ENCODE results near the gene MAML3.

MAML3 gene

DNA sequence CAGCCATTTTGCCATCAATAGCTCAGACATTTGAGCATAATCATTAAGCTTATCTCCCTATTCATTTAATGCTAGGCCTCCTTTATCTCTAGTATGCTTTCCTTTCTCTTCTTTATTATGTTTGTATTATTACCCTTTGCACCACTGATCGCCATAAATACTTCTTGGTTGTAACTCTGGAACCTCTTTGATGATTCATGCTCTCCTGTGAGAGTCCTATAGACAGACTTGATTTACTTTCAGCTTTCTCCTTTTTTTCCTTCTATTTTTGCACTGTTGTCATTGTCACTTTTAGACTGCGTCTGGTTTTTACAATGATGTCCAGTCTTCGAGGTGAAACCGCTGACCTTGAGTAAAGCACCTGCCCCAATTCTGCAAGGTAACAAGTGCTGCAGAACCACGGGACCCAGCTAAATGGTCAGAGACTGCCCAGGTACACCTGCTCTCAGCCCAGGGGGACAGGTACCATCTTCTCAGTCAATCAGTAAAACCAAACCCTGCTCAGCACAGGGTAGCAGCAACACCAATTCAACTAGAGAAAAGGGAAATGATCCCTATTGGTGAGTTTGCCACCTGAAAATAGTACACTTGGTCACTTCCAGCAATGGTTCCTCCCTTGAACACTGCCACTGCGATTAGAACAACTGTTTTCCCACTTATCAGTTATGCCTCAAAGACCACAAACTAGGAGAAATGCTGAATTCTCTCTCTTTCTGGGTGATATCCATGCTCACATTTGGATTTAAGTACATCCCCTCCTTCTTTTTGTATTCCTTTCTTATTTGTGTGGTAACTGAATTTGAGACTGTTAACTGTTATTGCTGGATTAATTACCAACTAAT lies 125.1 kb downstream of the MAML3 start:
- DNase-seq (no peak), ATAC-seq (no peak)
- Mint-ChIP-seq H3K4me1 (no peaks in the 10 kb centered on the region), H3K36me3 (ENCODE audit: low read depth) (no peaks in the 10 kb centered on the region), H3K27ac (no peak overlapping the region), H3K27me3 (peaks cover 9% of the 10 kb centered on the region), H3K9me3 (no peaks in the 10 kb centered on the region), H3K4me3 (no peak overlapping the region)

DNA sequence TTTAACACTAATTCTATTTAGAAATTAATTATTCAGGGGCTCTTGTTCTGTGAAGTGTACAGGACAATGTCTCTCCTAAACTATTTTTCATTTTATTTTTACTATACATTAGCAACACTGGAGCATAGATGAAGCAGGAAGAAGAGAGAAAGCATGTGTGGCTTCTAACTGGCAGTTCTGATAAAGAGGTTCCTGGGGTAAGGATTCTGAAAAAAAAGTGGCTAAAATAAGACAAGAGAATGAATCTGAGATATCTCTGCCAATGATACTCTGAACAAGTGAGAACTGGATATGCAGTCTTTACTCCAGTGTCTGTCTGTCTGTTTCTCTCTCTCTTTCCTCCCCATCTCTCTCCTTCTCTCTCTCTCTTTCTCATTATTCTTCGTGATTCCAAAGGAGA lies 125.9 kb downstream of the MAML3 start:
- Mint-ChIP-seq H3K27me3 (peaks cover 9% of the 10 kb centered on the region), H3K36me3 (ENCODE audit: low read depth) (no peaks in the 10 kb centered on the region), H3K27ac (no peak overlapping the region), H3K4me3 (no peak overlapping the region), H3K4me1 (no peaks in the 10 kb centered on the region), H3K9me3 (no peaks in the 10 kb centered on the region)
- DNase-seq (no peak), ATAC-seq (no peak)

DNA sequence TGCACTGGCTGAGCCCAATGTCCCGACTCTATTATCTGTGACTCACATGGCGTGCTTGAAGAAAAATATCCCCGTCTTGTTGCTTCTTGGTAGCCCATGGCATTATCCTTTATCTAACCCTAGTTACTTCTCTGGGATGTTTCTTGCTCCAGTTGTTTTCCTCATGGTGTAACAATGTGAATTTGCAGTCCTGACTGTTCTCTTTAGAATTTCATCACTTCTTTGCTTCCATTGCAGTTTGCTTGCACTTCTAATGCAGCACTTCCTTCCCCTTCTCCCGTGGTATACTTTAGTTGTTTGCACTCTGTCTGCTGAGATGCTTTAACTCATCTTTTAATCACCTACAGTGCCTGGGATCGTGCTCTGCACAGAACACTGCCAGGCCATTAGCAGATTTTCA lies 126.9 kb downstream of the MAML3 start:
- no peaks in the 10 kb centered on the region for H3K9me3 Mint-ChIP-seq
- ATAC-seq, result no peak
- no peaks in the 10 kb centered on the region for H3K4me1 Mint-ChIP-seq
- no peak overlapping the region for H3K27ac Mint-ChIP-seq
- no peak for DNase-seq
- no peaks in the 10 kb centered on the region for H3K36me3 Mint-ChIP-seq (ENCODE audit: low read depth)
- no peak overlapping the region for H3K4me3 Mint-ChIP-seq
- H3K27me3 Mint-ChIP-seq, result peaks cover 9% of the 10 kb centered on the region

DNA sequence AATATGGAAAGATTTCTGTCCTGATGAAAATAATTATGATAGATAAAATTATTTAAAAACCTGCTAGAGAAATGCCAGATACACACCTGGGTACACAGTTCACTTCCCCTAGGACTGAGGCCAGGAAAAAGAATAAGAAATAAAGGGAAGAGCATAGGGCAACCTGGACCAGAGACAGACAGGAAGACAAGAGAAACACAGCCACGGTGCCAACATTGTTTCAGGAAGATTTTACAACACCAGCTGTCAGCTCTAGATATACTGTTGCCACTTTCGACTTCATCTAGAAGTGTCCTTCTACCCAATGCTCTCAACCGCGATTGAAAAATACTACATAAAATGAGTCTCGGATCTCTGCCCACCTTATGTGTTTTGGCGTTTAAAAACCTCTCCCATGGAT lies 128.5 kb downstream of the MAML3 start:
- H3K27me3 Mint-ChIP-seq, result peaks cover 5% of the 10 kb centered on the region
- ATAC-seq, result no peak
- no peak overlapping the region for H3K27ac Mint-ChIP-seq
- no peaks in the 10 kb centered on the region for H3K9me3 Mint-ChIP-seq
- H3K4me1 Mint-ChIP-seq, result no peaks in the 10 kb centered on the region
- no peak overlapping the region for H3K4me3 Mint-ChIP-seq
- DNase-seq, result no peak
- H3K36me3 Mint-ChIP-seq (ENCODE audit: low read depth), result no peaks in the 10 kb centered on the region

DNA sequence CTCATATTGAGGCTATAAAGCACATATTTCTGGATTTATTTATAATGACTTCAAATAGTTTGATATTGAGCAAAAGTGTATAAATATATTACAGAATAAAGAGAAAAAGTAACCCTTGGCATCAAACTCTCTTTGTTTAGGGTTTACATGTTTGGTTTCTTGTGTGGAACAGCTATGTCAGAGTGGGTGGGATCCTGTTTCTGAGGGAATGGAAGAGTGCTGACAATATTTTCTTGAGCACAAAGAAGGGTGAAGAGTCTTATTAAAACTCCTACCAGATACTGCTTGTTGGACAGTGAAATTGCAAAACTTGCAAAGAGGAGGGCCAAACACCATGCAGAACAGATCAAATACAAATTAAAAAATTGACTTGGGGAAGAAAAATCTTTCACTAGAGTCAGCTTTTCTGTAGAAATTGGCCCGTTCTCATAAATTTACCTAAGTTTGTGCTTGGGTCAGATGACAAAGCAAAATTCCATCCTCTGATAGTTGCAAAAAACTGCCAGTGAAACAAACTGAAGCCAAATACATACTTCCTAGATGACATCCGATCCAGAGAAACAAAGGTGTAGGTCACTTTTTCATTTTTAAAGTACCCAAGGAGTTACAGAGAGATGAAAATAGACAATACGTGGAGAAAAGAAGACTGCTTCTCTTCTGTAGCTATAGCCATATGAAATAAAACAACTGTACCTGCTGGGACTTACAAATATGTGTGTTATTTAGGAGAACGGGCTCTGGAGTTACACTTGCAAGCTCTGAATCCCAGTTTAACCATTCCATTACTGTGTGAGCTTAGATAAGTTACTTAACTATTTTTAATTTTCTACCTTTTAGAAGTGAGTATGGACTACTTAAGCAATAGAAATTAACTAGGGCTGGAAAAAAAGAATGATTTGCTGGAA lies 133.3 kb downstream of the MAML3 start:
- DNase-seq (no peak), ATAC-seq (no peak)
- H3K36me3 Mint-ChIP-seq (ENCODE audit: low read depth), result no peaks in the 10 kb centered on the region

DNA sequence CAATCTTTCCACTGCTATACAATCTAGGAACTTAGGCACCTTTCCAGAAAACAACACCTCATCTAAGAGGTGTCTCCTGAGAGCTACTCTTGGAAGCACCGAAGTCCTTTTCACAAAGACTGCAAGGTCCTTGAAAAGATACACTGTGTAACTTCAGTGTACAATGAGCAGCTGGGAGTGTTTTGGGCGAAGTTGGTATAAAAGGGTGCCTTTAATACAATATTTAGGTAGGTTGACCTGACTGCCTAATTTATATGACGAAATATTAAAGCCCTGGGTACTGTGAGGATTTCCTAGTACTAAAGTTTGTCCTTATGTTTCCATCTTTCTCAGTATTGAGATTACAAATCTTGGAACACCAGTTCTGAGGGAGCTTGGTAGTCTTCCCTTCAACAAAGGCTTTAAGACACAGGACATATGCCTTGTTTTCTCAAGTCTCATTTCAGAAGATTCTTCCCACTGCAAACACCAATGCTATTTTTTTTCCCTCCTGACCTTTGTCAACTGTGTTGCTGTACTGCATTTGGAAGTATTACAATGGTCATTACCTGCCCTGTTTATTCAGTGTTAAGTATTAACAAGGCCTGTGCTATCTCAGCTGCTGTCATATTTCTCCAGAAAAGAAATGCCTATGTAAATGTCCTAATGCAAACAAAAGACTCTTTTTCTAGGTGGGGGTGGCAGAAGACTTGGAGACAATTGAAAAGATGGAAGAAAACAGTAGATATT lies 134.2 kb downstream of the MAML3 start:
- Mint-ChIP-seq H3K9me3 (no peaks in the 10 kb centered on the region), H3K27ac (no peak overlapping the region), H3K4me3 (no peak overlapping the region), H3K27me3 (no peaks in the 10 kb centered on the region), H3K4me1 (peaks cover 2% of the 10 kb centered on the region), H3K36me3 (ENCODE audit: low read depth) (no peaks in the 10 kb centered on the region)
- no peak for ATAC-seq
- no peak for DNase-seq

More for the DNA sequence above, 133.3 kb downstream of the MAML3 start:
- no peaks in the 10 kb centered on the region for H3K9me3 Mint-ChIP-seq
- no peaks in the 10 kb centered on the region for H3K27me3 Mint-ChIP-seq
- no peak overlapping the region for H3K4me3 Mint-ChIP-seq
- H3K4me1 Mint-ChIP-seq, result peaks cover 2% of the 10 kb centered on the region
- no peak overlapping the region for H3K27ac Mint-ChIP-seq

DNA sequence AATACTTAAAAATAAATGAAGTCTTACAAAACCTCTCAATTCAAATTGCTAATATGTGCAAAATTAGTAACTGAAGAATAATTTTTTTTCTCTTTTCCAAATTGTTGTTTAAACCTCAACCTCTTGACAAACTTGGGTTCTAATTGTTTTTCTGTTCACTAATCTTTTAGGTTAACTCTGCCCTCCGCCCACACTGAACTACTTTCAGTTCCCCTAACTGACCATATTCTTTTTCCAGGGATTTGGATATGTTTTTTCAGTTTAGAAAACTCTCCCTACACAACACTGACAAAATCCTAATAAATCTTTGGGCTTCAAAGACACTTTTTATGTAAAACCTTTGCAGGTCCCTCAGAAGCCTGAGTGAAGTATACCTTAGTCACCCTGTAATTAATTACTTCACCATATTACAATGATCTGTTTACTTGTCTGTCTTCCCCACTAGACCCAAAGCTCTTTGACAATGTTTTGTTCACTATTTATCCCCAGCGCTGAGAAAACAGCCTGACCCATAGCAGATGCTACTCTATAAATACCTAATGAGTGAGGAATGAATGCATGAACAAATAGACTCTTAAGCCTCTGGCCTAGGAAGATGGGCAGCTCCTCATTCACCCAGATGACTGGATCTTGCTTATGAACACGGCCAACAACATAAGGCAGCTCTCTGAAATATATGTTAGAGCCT lies 134.9 kb downstream of the MAML3 start:
- Mint-ChIP-seq H3K27ac (no peak overlapping the region), H3K27me3 (no peaks in the 10 kb centered on the region), H3K9me3 (no peaks in the 10 kb centered on the region), H3K4me3 (no peak overlapping the region), H3K4me1 (peaks cover 2% of the 10 kb centered on the region), H3K36me3 (ENCODE audit: low read depth) (no peaks in the 10 kb centered on the region)
- ATAC-seq (no peak), DNase-seq (no peak)

DNA sequence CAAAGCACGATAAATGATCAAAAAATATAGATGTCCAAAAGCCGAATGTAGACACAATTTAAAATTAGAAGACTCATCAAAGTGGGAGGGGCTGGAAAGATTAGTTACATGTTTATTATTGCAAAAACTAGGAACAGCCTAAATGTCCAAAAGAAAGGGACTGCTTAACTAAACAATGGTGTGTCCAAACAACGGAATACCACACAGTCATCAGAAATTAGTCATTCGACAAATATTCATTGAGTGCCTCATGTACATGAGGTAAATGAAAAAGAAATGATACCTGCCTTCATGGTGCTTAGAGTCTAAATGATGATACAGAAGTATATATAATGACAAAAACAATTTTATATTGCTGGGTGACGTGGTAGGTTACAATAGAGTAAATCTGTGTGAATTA lies 139.7 kb downstream of the MAML3 start:
- Mint-ChIP-seq H3K4me1 (peaks cover 10% of the 10 kb centered on the region), H3K27me3 (peaks cover 2% of the 10 kb centered on the region), H3K9me3 (no peaks in the 10 kb centered on the region), H3K4me3 (no peak overlapping the region), H3K27ac (no peak overlapping the region), H3K36me3 (ENCODE audit: low read depth) (no peaks in the 10 kb centered on the region)
- no peak for DNase-seq
- ATAC-seq, result no peak

DNA sequence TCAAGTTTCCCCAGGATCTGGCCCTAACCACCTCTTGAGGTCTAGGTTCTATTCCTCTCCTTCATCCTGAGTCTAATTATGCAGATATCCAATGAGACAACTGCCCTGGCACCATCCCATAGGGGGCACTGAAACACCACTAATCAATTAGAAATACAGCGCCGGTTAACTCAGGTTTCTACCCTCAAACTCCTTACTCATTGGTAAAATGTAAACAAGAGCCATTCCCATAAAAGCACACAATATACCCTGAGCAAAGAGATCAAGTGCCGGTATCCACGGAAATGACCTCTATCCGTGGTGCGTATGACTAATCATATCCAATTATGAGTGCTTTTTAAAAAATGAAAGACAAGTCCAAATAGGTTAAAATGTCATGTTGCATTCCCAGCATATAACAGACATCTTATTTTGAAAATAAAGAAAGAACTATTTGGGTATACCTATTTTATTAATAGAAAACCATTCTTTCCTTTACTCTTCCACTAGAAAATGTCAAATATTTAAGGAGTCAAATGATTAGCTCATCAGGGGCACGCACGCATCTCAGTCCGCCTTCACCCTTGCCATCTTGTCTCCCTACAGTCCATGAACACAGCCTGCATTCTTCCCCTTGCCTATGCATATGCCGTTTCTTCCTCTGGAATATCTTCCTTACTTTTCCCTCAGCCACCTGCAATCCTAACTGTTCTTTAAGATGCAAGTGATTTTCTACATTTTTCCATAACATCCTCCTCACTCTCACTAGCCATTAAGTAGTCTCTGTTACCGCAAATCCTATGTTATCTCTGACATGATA lies 141.1 kb downstream of the MAML3 start:
- Mint-ChIP-seq H3K36me3 (ENCODE audit: low read depth) (no peaks in the 10 kb centered on the region), H3K9me3 (no peaks in the 10 kb centered on the region), H3K4me1 (peaks cover 8% of the 10 kb centered on the region), H3K4me3 (no peak overlapping the region), H3K27me3 (peaks cover 2% of the 10 kb centered on the region), H3K27ac (no peak overlapping the region)
- peak; percentile 38 for DNase-seq
- ATAC-seq, result peak; percentile 81

DNA sequence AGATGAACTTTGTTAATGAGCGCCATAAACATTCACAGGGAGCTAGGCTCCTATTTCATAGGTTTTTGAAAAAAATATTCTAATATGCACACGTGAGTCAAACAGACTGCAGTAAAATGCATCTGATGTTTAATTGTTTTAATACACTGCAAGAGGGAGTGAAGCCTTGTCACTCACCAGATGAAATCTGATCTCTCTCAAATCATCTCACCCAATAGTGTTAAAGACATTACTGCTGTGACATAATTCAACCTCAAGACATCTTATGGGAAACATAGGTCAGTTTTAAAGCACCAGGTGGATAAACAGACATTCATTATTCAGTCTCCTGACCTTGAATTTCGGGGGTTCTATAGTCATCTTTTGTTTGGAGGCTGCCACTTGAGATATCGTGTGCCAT lies 148.3 kb downstream of the MAML3 start:
- no peak overlapping the region for H3K4me3 Mint-ChIP-seq
- H3K4me1 Mint-ChIP-seq, result no peaks in the 10 kb centered on the region
- no peaks in the 10 kb centered on the region for H3K27me3 Mint-ChIP-seq
- DNase-seq (no peak), ATAC-seq (no peak)
- no peaks in the 10 kb centered on the region for H3K36me3 Mint-ChIP-seq (ENCODE audit: low read depth)
- no peak overlapping the region for H3K27ac Mint-ChIP-seq
- H3K9me3 Mint-ChIP-seq, result no peaks in the 10 kb centered on the region

DNA sequence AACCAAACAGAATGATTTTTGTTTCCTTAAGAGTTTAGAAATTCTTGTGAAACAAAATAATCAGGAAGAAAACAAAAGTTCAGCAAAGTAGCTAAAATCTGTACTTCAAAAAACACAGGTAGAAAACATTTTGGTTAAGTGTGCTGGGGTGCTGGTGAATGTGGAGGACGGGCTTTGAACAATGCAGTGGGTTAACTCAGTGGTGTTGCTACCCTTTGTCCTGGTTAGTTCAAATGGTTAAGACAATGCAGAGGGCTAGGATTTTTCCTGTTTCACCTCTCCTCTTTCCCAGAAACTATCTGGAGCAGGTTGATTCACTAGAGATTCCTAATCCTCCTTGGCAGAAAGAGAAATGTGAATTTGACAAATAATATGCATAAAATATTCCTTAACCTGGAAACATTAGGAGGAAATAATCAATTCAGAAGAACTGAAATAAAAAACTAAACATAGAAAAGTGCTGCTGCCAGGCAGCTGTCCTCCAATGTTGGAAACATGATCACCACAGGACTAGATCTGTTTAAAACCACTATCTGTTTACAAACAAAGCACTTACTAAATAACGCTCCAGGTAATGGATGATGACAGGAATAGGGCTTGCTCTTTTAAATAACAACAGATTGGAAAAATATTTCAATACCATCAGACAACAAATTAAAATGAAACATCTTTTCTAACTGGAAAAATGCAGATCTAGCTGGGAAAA lies 148.9 kb downstream of the MAML3 start:
- no peak overlapping the region for H3K4me3 Mint-ChIP-seq

DNA sequence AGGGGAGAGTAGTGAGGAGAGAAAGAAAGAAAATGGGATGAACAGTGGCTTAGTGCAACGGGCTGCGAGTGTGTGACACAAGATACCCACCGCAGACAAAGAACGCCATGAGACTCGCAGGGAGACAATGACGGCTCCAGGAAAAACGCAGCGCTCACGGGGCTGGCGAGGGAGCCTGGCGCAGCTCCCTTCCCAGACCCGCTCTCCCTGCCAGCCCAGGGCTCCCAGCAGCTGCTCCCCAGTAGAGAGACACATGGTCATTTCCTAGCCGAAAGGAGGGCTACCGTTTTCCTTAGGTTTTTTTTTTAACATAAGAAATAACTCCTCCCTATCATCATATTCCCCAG lies 149.5 kb downstream of the MAML3 start:
- no peak overlapping the region for H3K4me3 Mint-ChIP-seq
- H3K27ac Mint-ChIP-seq, result no peak overlapping the region
- no peaks in the 10 kb centered on the region for H3K4me1 Mint-ChIP-seq
- no peak for DNase-seq
- H3K27me3 Mint-ChIP-seq, result no peaks in the 10 kb centered on the region
- no peaks in the 10 kb centered on the region for H3K9me3 Mint-ChIP-seq
- no peak for ATAC-seq
- no peaks in the 10 kb centered on the region for H3K36me3 Mint-ChIP-seq (ENCODE audit: low read depth)

More for the DNA sequence above, 148.9 kb downstream of the MAML3 start:
- DNase-seq (no peak), ATAC-seq (no peak)
- H3K27me3 Mint-ChIP-seq, result no peaks in the 10 kb centered on the region
- no peaks in the 10 kb centered on the region for H3K4me1 Mint-ChIP-seq
- no peaks in the 10 kb centered on the region for H3K36me3 Mint-ChIP-seq (ENCODE audit: low read depth)
- H3K9me3 Mint-ChIP-seq, result no peaks in the 10 kb centered on the region
- H3K27ac Mint-ChIP-seq, result no peak overlapping the region

DNA sequence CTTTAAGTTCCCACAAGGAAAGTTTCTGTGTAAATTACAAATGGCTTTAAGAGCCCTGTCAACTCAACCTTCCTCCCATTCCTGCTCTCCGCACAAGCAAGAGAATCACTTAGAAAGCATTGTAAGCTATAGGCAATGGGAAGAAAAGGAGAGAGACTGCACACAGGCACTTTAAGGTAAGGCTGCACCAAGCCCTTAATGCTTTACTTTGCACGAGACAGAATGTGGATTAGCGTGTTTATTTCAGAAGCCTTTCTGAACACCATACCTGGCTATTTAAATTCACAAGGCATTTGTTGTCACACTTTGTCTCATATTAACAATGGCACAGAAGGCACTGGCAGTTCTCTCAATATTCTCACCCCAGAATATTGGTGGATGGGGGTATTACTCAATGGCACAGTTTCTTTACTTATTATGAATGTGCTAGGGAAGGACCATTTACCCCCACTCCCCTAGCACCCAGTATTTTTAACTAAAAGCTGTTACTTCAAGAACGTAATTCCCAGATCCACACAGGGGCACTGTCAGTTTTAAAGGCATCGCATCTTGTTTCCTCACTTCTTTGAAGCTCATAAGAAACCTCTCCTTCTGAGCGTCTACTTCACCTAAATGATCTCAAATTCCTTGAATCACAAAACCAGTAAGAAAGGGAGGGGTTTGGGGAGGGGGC lies 150.0 kb downstream of the MAML3 start:
- H3K4me3 Mint-ChIP-seq, result no peak overlapping the region
- no peaks in the 10 kb centered on the region for H3K4me1 Mint-ChIP-seq
- no peak overlapping the region for H3K27ac Mint-ChIP-seq
- H3K36me3 Mint-ChIP-seq (ENCODE audit: low read depth), result no peaks in the 10 kb centered on the region
- no peaks in the 10 kb centered on the region for H3K27me3 Mint-ChIP-seq
- H3K9me3 Mint-ChIP-seq, result no peaks in the 10 kb centered on the region
- no peak for ATAC-seq
- DNase-seq, result no peak
